Panc1 (cell line): Measurements from ENCODE around the gene CPLX3.

Experiments
- CTCF ChIP-seq: fragments of 450-650 bp; IDR thresholded peaks from 2 replicates; pipeline ENCODE4 v1.5.1; 2017; ENCODE audit warnings: mild to moderate bottlenecking
- POLR2AphosphoS5 ChIP-seq: IDR thresholded peaks from 2 replicates; pipeline ENCODE4 v1.6.1; 2012; ENCODE audit warnings: mild to moderate bottlenecking, low read depth, low read length, moderate library complexity
- REST ChIP-seq, 2 experiments: IDR thresholded peaks; 2 replicates each; pipeline ENCODE4 v1.6.1; 2011 to 2012; ENCODE audit warnings: low read depth in 2 of 2, control low read depth in 1 of 2, low read length in 1 of 2, mild to moderate bottlenecking in 1 of 2, moderate library complexity in 1 of 2; ENCODE audit not compliant: insufficient read depth in 1 of 2
- SIN3A ChIP-seq: IDR thresholded peaks from 2 replicates; pipeline ENCODE4 v1.6.1; 2012; ENCODE audit warnings: low read depth, mild to moderate bottlenecking, low read length, moderate library complexity, borderline replicate concordance; ENCODE audit not compliant: insufficient read depth
- TCF7L2 ChIP-seq: IDR thresholded peaks from 2 replicates; pipeline ENCODE4 v1.6.1; 2011; ENCODE audit warnings: mild to moderate bottlenecking, low read depth, low read length, inconsistent platforms

DNA sequence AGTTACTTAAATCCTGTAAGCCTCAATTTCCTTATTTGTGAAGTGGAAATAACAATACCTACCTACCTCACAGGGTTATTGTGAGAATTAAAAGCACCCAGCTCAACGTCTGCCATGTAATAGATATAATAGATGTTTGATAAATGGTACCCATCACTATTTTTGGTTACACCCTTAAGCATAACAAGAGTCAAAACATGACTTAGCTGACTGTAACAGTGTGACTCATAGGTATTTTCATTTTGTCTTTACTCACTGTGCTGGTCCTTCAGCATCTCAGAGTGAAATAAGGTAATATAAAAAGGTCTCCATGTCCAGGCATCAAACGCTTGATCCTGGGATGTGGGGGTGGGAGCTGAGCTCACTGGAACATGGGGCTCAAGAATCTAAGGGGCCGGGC is 3.1 kb downstream of the CPLX3 start:
- TF ChIP-seq POLR2AphosphoS5 = no peak
- TF ChIP-seq CTCF = no peak
- TF ChIP-seq REST (IDR thresholded peaks at IDR 0.05; ENCODE audit: insufficient read depth in 1 of 2, low read depth in 2 of 2, low read length in 1 of 2) = no peak
- no peak for TF ChIP-seq SIN3A
- no peak for TF ChIP-seq TCF7L2
